ENCODE data around the gene GPR153.

- TF ChIP-seq EZH2 (IDR thresholded peaks at IDR 0.05) (peak; percentile 53), EZH2phosphoT487 (IDR thresholded peaks at IDR 0.05) (no peak)
- TF ChIP-seq, protein P1, sequence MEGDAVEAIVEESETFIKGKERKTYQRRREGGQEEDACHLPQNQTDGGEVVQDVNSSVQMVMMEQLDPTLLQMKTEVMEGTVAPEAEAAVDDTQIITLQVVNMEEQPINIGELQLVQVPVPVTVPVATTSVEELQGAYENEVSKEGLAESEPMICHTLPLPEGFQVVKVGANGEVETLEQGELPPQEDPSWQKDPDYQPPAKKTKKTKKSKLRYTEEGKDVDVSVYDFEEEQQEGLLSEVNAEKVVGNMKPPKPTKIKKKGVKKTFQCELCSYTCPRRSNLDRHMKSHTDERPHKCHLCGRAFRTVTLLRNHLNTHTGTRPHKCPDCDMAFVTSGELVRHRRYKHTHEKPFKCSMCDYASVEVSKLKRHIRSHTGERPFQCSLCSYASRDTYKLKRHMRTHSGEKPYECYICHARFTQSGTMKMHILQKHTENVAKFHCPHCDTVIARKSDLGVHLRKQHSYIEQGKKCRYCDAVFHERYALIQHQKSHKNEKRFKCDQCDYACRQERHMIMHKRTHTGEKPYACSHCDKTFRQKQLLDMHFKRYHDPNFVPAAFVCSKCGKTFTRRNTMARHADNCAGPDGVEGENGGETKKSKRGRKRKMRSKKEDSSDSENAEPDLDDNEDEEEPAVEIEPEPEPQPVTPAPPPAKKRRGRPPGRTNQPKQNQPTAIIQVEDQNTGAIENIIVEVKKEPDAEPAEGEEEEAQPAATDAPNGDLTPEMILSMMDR (IDR thresholded peaks at IDR 0.05): no peak
These were observed 54.4 kb downstream of the GPR153 start for GRCh38 chr1:6206520-6206855.

All from neural progenitor cell (in vitro differentiated cells).